ENCODE data around the gene BPIFB6. TPM values are rescaled to one million over a fixed set of nuclear protein-coding genes. Genes with fewer than 3 reads are reported as not detected.

BPIFB6 gene
- total and polyA plus RNA-seq, 7 experiments from 2014 or later, result not detected

- Histone ChIP-seq H3K36me3 (ENCODE audit: control insufficient read depth in 2 of 3, insufficient read depth in 3 of 3, low read length in 3 of 3) (no peaks in the 10 kb centered on the region), H3K4me3 (ENCODE audit: low read length) (no peak overlapping the region), H3K27ac (ENCODE audit: low read depth, low read length) (no peak overlapping the region), H3K4me1 (ENCODE audit: control insufficient read depth in 2 of 2, insufficient read depth in 2 of 2, low read length in 2 of 2) (no peaks in the 10 kb centered on the region), H3K9me3 (ENCODE audit: control insufficient read depth in 2 of 3, low read length in 3 of 3) (no peaks in the 10 kb centered on the region), H3K27me3 (ENCODE audit: control insufficient read depth in 2 of 2, insufficient read depth in 2 of 2, low read length in 2 of 2) (no peaks in the 10 kb centered on the region)
- intact Hi-C loops (cut with micrococcal nuclease), result no loop called here
- H3K9me3 Mint-ChIP-seq, result no peaks in the 10 kb centered on the region
- H3K27me3 Mint-ChIP-seq, result no peaks in the 10 kb centered on the region
- H3K36me3 Mint-ChIP-seq, result no peaks in the 10 kb centered on the region
- ChIA-PET CTCF (no interaction called here), POLR2A (interaction anchor here (0.6 kb wide), 1 partner anchor 771 kb away, joined by 9 read pairs; no protein-coding TSS in a partner anchor)
- H3K27ac Mint-ChIP-seq, result peak overlapping the region in 4 of 9 donors; percentile 47 to 83 (median 66)
- peaks cover 2 to 40% (median 14%) of the 10 kb centered on the region in 7 donors for H3K4me1 Mint-ChIP-seq
- no peak overlapping the region for H3K4me3 Mint-ChIP-seq
- DNase-seq (no peak), ATAC-seq (no peak)
These were observed 15.5 kb upstream of the BPIFB6 start for GRCh38 chr20:33015700-33016580.

- ATAC-seq, result no peak
- no peak overlapping the region for H3K4me3 Mint-ChIP-seq
- H3K27me3 Mint-ChIP-seq, result no peaks in the 10 kb centered on the region
- DNase-seq, result no peak
- ChIA-PET POLR2A (no interaction called here), CTCF (interaction anchor here (0.5 kb wide), 1 partner anchor 36 kb away, joined by 3 read pairs; no protein-coding TSS in a partner anchor)
- H3K27ac Mint-ChIP-seq, result peak overlapping the region in 3 of 9 donors; percentile 57 to 83 (median 76)
- H3K4me1 Mint-ChIP-seq, result peaks cover 2 to 40% (median 14%) of the 10 kb centered on the region in 7 donors
- intact Hi-C loops (cut with micrococcal nuclease), result no loop called here
- no peaks in the 10 kb centered on the region for H3K9me3 ChIP-seq (ENCODE audit: control insufficient read depth in 2 of 3, low read length in 3 of 3)
- H3K4me3 ChIP-seq (ENCODE audit: low read length), result no peak overlapping the region
- no peaks in the 10 kb centered on the region for H3K27me3 ChIP-seq (ENCODE audit: control insufficient read depth in 2 of 2, insufficient read depth in 2 of 2, low read length in 2 of 2)
- H3K36me3 ChIP-seq (ENCODE audit: control insufficient read depth in 2 of 3, insufficient read depth in 3 of 3, low read length in 3 of 3), result no peaks in the 10 kb centered on the region
- H3K36me3 Mint-ChIP-seq, result no peaks in the 10 kb centered on the region
- H3K4me1 ChIP-seq (ENCODE audit: control insufficient read depth in 2 of 2, insufficient read depth in 2 of 2, low read length in 2 of 2), result no peaks in the 10 kb centered on the region
- H3K9me3 Mint-ChIP-seq, result no peaks in the 10 kb centered on the region
- no peak overlapping the region for H3K27ac ChIP-seq (ENCODE audit: low read depth, low read length)
These were observed 14.8 kb upstream of the BPIFB6 start for GRCh38 chr20:33016581-33017109.

- Histone ChIP-seq H3K27ac (ENCODE audit: low read depth, low read length) (no peak overlapping the region), H3K36me3 (ENCODE audit: control insufficient read depth in 2 of 3, insufficient read depth in 3 of 3, low read length in 3 of 3) (no peaks in the 10 kb centered on the region), H3K4me3 (ENCODE audit: low read length) (no peak overlapping the region), H3K4me1 (ENCODE audit: control insufficient read depth in 2 of 2, insufficient read depth in 2 of 2, low read length in 2 of 2) (no peaks in the 10 kb centered on the region), H3K9me3 (ENCODE audit: control insufficient read depth in 2 of 3, low read length in 3 of 3) (no peaks in the 10 kb centered on the region), H3K27me3 (ENCODE audit: control insufficient read depth in 2 of 2, insufficient read depth in 2 of 2, low read length in 2 of 2) (no peaks in the 10 kb centered on the region)
- no peak for DNase-seq
- intact Hi-C loops (cut with micrococcal nuclease), result no loop called here
- Mint-ChIP-seq H3K9me3 (no peaks in the 10 kb centered on the region), H3K27ac (peak overlapping the region in 2 of 9 donors; percentile 0 to 65), H3K27me3 (no peaks in the 10 kb centered on the region), H3K36me3 (no peaks in the 10 kb centered on the region), H3K4me3 (no peak overlapping the region), H3K4me1 (peaks cover 2 to 39% (median 14%) of the 10 kb centered on the region in 7 donors)
- CTCF ChIA-PET, result interaction anchor here (0.5 kb wide), 1 partner anchor 483 kb away, joined by 3 read pairs; no protein-coding TSS in a partner anchor
- POLR2A ChIA-PET, result no interaction called here
- no peak for ATAC-seq
These were observed 13.9 kb upstream of the BPIFB6 start for GRCh38 chr20:33017542-33017941.

- H3K36me3 Mint-ChIP-seq, result no peaks in the 10 kb centered on the region
- POLR2A ChIA-PET, result no interaction called here
These were observed 13.1 kb upstream of the BPIFB6 start for GRCh38 chr20:33018169-33018931.

GRCh38 chr20:33019465-33020277 is 11.8 kb upstream of the BPIFB6 start:
- H3K27me3 ChIP-seq (ENCODE audit: control insufficient read depth in 2 of 2, insufficient read depth in 2 of 2, low read length in 2 of 2), result no peaks in the 10 kb centered on the region
- ChIA-PET CTCF (interaction anchor here (0.6 to 0.7 kb wide), 2 partner anchors 225 to 286 kb away, joined by 3 to 4 read pairs; no protein-coding TSS in a partner anchor), POLR2A (no interaction called here)
- intact Hi-C loops (cut with micrococcal nuclease), result no loop called here
- H3K27me3 Mint-ChIP-seq, result no peaks in the 10 kb centered on the region
- ATAC-seq, result no peak
- no peaks in the 10 kb centered on the region for H3K4me1 ChIP-seq (ENCODE audit: control insufficient read depth in 2 of 2, insufficient read depth in 2 of 2, low read length in 2 of 2)
- peaks cover 2 to 33% (median 14%) of the 10 kb centered on the region in 7 donors for H3K4me1 Mint-ChIP-seq
- no peak overlapping the region for H3K27ac ChIP-seq (ENCODE audit: low read depth, low read length)
- no peaks in the 10 kb centered on the region for H3K36me3 ChIP-seq (ENCODE audit: control insufficient read depth in 2 of 3, insufficient read depth in 3 of 3, low read length in 3 of 3)
- no peak for DNase-seq
- peak overlapping the region in 3 of 9 donors; percentile 36 to 76 (median 75) for H3K27ac Mint-ChIP-seq
- no peak overlapping the region for H3K4me3 ChIP-seq (ENCODE audit: low read length)
- no peak overlapping the region for H3K4me3 Mint-ChIP-seq
- no peaks in the 10 kb centered on the region for H3K9me3 Mint-ChIP-seq
- H3K9me3 ChIP-seq (ENCODE audit: control insufficient read depth in 2 of 3, low read length in 3 of 3), result no peaks in the 10 kb centered on the region
- H3K36me3 Mint-ChIP-seq, result no peaks in the 10 kb centered on the region

More at GRCh38 chr20:33018169-33018931, 13.1 kb upstream of the BPIFB6 start:
- intact Hi-C loops (cut with micrococcal nuclease), result no loop called here
- Histone ChIP-seq H3K4me1 (ENCODE audit: control insufficient read depth in 2 of 2, insufficient read depth in 2 of 2, low read length in 2 of 2) (no peaks in the 10 kb centered on the region), H3K9me3 (ENCODE audit: control insufficient read depth in 2 of 3, low read length in 3 of 3) (no peaks in the 10 kb centered on the region), H3K27me3 (ENCODE audit: control insufficient read depth in 2 of 2, insufficient read depth in 2 of 2, low read length in 2 of 2) (no peaks in the 10 kb centered on the region), H3K4me3 (ENCODE audit: low read length) (no peak overlapping the region), H3K36me3 (ENCODE audit: control insufficient read depth in 2 of 3, insufficient read depth in 3 of 3, low read length in 3 of 3) (no peaks in the 10 kb centered on the region), H3K27ac (ENCODE audit: low read depth, low read length) (no peak overlapping the region)
- H3K27ac Mint-ChIP-seq, result no peak overlapping the region
- H3K9me3 Mint-ChIP-seq, result no peaks in the 10 kb centered on the region
- peaks cover 2 to 34% (median 14%) of the 10 kb centered on the region in 7 donors for H3K4me1 Mint-ChIP-seq
- CTCF ChIA-PET, result no interaction called here
- DNase-seq, result no peak
- ATAC-seq, result no peak
- no peaks in the 10 kb centered on the region for H3K27me3 Mint-ChIP-seq
- no peak overlapping the region for H3K4me3 Mint-ChIP-seq

Measured in naive thymus-derived CD4-positive, alpha-beta T cell (primary cell).